ENCODE measurements around the gene ADAMTS6. TPM values are rescaled to one million over a fixed set of nuclear protein-coding genes. Genes with fewer than 3 reads are reported as not detected.

The ADAMTS6 gene
- total and polyA plus RNA-seq, 2 donors (not counting 1 experiment from before 2014, with no cell fraction given), result 3.6 to 12.3 TPM

DNA sequence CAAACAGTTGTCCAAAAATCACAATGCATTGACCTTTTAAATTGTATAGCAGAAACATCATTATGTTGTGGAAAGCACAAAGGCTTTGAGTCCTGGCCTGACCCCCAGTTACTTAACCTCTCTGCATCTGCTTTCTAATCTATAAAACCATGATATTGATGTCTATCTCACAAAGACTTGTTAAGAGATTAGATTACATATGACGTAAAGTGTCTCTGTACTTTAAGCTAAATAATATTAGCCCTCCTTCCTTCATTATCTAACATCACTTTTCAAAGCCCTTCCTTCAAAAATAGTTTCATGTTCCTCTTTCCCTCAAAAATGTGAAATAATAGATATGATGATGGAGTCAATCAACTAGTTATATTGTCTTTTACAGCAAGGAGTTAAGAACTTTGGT, 3.4 kb downstream of the ADAMTS6 start:
- Histone ChIP-seq H4K20me1 (ENCODE audit: control insufficient read depth, insufficient read depth, low read length, poor library complexity, severe bottlenecking) (no peaks in the 10 kb centered on the region), H3K4me1 (ENCODE audit: control insufficient read depth in 2 of 2, insufficient read depth in 2 of 2, low read length in 2 of 2) (peaks cover 0 to 9% of the 10 kb centered on the region in 2 donors), H3K27me3 (replicated peaks in 1 of 4; ENCODE audit: control extremely low read depth in 1 of 4, control insufficient read depth in 3 of 4, insufficient read depth in 4 of 4, low read length in 3 of 4) (no peaks in the 10 kb centered on the region), H2AFZ (ENCODE audit: insufficient read depth, low read depth, low read length, poor library complexity, severe bottlenecking) (no peak overlapping the region), H3K4me3 (ENCODE audit: control extremely low read depth in 1 of 5, extremely low read depth in 1 of 5, insufficient read depth in 1 of 5, low read depth in 2 of 5, low read length in 4 of 5) (no peak overlapping the region), H3K79me2 (ENCODE audit: control insufficient read depth, insufficient read depth, low read length) (peaks cover 7% of the 10 kb centered on the region), H3K27ac (ENCODE audit: low read length in 2 of 2) (no peak overlapping the region), H3K9me3 (ENCODE audit: control extremely low read depth in 1 of 3, control insufficient read depth in 2 of 3, insufficient read depth in 1 of 3, low read length in 2 of 3) (no peaks in the 10 kb centered on the region), H3K4me2 (replicated peaks; ENCODE audit: low read depth, low read length, poor library complexity, severe bottlenecking) (no peak overlapping the region), H3K9ac (ENCODE audit: low read length) (no peak overlapping the region), H3K36me3 (replicated peaks in 1 of 2; ENCODE audit: control extremely low read depth in 1 of 2, control insufficient read depth in 1 of 2, extremely low read depth in 1 of 2, insufficient read depth in 2 of 2, low read length in 1 of 2) (no peaks in the 10 kb centered on the region)
- intact Hi-C loops (cut with micrococcal nuclease), result no loop called here
- H3K4me3 Mint-ChIP-seq, result no peak overlapping the region
- WGBS (ENCODE audit: insufficient coverage), result no CpG with 5 or more reads among the region's 1 CpG
- TF ChIP-seq, protein P1, sequence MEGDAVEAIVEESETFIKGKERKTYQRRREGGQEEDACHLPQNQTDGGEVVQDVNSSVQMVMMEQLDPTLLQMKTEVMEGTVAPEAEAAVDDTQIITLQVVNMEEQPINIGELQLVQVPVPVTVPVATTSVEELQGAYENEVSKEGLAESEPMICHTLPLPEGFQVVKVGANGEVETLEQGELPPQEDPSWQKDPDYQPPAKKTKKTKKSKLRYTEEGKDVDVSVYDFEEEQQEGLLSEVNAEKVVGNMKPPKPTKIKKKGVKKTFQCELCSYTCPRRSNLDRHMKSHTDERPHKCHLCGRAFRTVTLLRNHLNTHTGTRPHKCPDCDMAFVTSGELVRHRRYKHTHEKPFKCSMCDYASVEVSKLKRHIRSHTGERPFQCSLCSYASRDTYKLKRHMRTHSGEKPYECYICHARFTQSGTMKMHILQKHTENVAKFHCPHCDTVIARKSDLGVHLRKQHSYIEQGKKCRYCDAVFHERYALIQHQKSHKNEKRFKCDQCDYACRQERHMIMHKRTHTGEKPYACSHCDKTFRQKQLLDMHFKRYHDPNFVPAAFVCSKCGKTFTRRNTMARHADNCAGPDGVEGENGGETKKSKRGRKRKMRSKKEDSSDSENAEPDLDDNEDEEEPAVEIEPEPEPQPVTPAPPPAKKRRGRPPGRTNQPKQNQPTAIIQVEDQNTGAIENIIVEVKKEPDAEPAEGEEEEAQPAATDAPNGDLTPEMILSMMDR (IDR thresholded peaks at IDR 0.05), result no peak
- no peak for TF ChIP-seq EZH2 (IDR thresholded peaks at IDR 0.05; ENCODE audit: borderline replicate concordance, insufficient read depth, low read depth, low read length, poor library complexity, severe bottlenecking)
- no peak for ATAC-seq (ENCODE audit: low read depth)
- no peak overlapping the region for H3K27ac Mint-ChIP-seq
- H3K9me3 Mint-ChIP-seq (ENCODE audit: insufficient read depth), result no peaks in the 10 kb centered on the region
- no peak for DNase-seq
- no peaks in the 10 kb centered on the region for H3K27me3 Mint-ChIP-seq
- POLR2A ChIA-PET, result no interaction called here
- CTCF ChIA-PET, result interaction anchor here (1.6 to 8.0 kb wide), 3 partner anchors 507 to 669 kb away, joined by 3 to 160 read pairs (median 131); no protein-coding TSS in a partner anchor
- H3K4me1 Mint-ChIP-seq, result peaks cover 5% of the 10 kb centered on the region

DNA sequence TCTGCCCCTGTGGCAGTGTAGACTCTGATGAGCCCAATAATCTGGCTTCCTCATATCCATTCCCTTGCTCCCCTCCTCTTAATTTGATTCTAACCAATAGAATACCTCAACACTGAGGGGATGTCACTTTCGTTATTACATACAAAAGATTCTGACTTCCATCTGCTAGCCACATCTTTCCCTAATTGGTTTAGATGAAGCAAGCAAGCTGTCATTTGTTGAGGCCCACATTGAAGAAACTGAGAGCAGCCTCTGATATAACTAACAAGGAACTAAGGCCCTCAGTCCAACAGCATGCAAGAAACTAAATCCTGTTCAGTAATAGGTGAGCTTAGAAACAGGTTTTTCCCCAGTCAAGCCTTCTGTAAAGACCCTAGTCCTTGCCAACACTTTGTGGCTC, 5.8 kb downstream of the ADAMTS6 start:
- WGBS (ENCODE audit: insufficient coverage), result no CpG with 5 or more reads among the region's 1 CpG
- CTCF ChIA-PET, result no interaction called here
- no peak overlapping the region for H2AFZ ChIP-seq (ENCODE audit: insufficient read depth, low read depth, low read length, poor library complexity, severe bottlenecking)
- Mint-ChIP-seq H3K4me1 (no peaks in the 10 kb centered on the region), H3K9me3 (ENCODE audit: insufficient read depth) (no peaks in the 10 kb centered on the region), H3K4me3 (no peak overlapping the region), H3K27me3 (no peaks in the 10 kb centered on the region), H3K27ac (no peak overlapping the region)
- no peaks in the 10 kb centered on the region for H3K9me3 ChIP-seq (ENCODE audit: control extremely low read depth in 1 of 3, control insufficient read depth in 2 of 3, insufficient read depth in 1 of 3, low read length in 2 of 3)
- H3K4me1 ChIP-seq (ENCODE audit: control insufficient read depth in 2 of 2, insufficient read depth in 2 of 2, low read length in 2 of 2), result peaks cover 0 to 7% of the 10 kb centered on the region in 2 donors
- intact Hi-C loops (cut with micrococcal nuclease), result no loop called here
- H4K20me1 ChIP-seq (ENCODE audit: control insufficient read depth, insufficient read depth, low read length, poor library complexity, severe bottlenecking), result no peaks in the 10 kb centered on the region
- DNase-seq (no peak), ATAC-seq (ENCODE audit: low read depth) (no peak)
- no peaks in the 10 kb centered on the region for H3K36me3 ChIP-seq (replicated peaks in 1 of 2; ENCODE audit: control extremely low read depth in 1 of 2, control insufficient read depth in 1 of 2, extremely low read depth in 1 of 2, insufficient read depth in 2 of 2, low read length in 1 of 2)
- no peaks in the 10 kb centered on the region for H3K27me3 ChIP-seq (replicated peaks in 1 of 4; ENCODE audit: control extremely low read depth in 1 of 4, control insufficient read depth in 3 of 4, insufficient read depth in 4 of 4, low read length in 3 of 4)
- no peak overlapping the region for H3K4me3 ChIP-seq (ENCODE audit: control extremely low read depth in 1 of 5, extremely low read depth in 1 of 5, insufficient read depth in 1 of 5, low read depth in 2 of 5, low read length in 4 of 5)
- peaks cover 7% of the 10 kb centered on the region for H3K79me2 ChIP-seq (ENCODE audit: control insufficient read depth, insufficient read depth, low read length)
- TF ChIP-seq EZH2 (IDR thresholded peaks at IDR 0.05; ENCODE audit: borderline replicate concordance, insufficient read depth, low read depth, low read length, poor library complexity, severe bottlenecking), result no peak
- TF ChIP-seq, protein P1 (IDR thresholded peaks at IDR 0.05), result no peak
- H3K4me2 ChIP-seq (replicated peaks; ENCODE audit: low read depth, low read length, poor library complexity, severe bottlenecking), result no peak overlapping the region
- no peak overlapping the region for H3K9ac ChIP-seq (ENCODE audit: low read length)
- no peak overlapping the region for H3K27ac ChIP-seq (ENCODE audit: low read length in 2 of 2)
- POLR2A ChIA-PET, result no interaction called here
